Neural cell (in vitro differentiated cells): Measurements from ENCODE around the gene ERMARD. TPM values are rescaled to one million over a fixed set of nuclear protein-coding genes. Genes with fewer than 3 reads are reported as not detected.

ENCODE experiments used
- H2AFZ ChIP-seq: fragments of 200-600, 300-800 bp; sonication (generic), shearing (Covaris generic); 2 replicates; pipeline ENCODE4 v1.6.0; 2014; ENCODE audit warnings: low read depth, mild to moderate bottlenecking, antibody characterized with exemption, low read length, moderate library complexity
- H3F3A ChIP-seq: fragments of 200-600 bp; shearing (Covaris generic); 2 replicates; pipeline ENCODE4 v1.6.1; 2016; ENCODE audit warnings: mild to moderate bottlenecking, moderate library complexity, mixed read lengths, antibody characterized with exemption, low read length; ENCODE audit not compliant: insufficient read depth, poor library complexity, severe bottlenecking
- H3K27ac ChIP-seq: fragments of 200-600, 300-800 bp; sonication (generic), shearing (Covaris generic); 2 replicates; pipeline ENCODE4 v1.5.1; 2014; ENCODE audit warnings: mild to moderate bottlenecking, low read length, moderate library complexity
- H3K27me3 ChIP-seq: fragments of 300-800, 200-600 bp; sonication (generic), shearing (Covaris generic); 2 replicates; pipeline ENCODE4 v1.6.0; 2014; ENCODE audit warnings: mild to moderate bottlenecking, low read depth, low read length, moderate library complexity; ENCODE audit not compliant: insufficient read depth
- H3K36me3 ChIP-seq: fragments of 300-800, 200-600 bp; sonication (generic), shearing (Covaris generic); 2 replicates; pipeline ENCODE4 v1.5.1; 2014; ENCODE audit warnings: mild to moderate bottlenecking, antibody characterized with exemption, low read length, moderate library complexity; ENCODE audit not compliant: insufficient read depth
- H3K4me2 ChIP-seq: fragments of 300-800, 200-600 bp; sonication (generic), shearing (Covaris generic); 2 replicates; pipeline ENCODE4 v1.6.0; 2014; ENCODE audit warnings: mild to moderate bottlenecking, low read length
- H3K4me3 ChIP-seq: fragments of 300-800, 200-600 bp; sonication (generic), shearing (Covaris generic); 2 replicates; pipeline ENCODE4 v1.5.1; 2014; ENCODE audit warnings: mild to moderate bottlenecking, low read length, moderate library complexity
- H3K79me2 ChIP-seq: fragments of 200-600 bp; shearing (Covaris generic); replicated peaks from 2 replicates; pipeline ENCODE4 v1.6.0; 2014; ENCODE audit warnings: mild to moderate bottlenecking, low read length, moderate library complexity; ENCODE audit not compliant: insufficient read depth
- H3K9ac ChIP-seq: fragments of 300-800, 200-600 bp; sonication (generic), shearing (Covaris generic); 2 replicates; pipeline ENCODE4 v1.6.1; 2016; ENCODE audit warnings: mild to moderate bottlenecking, low read length, mixed read lengths
- H3K9me2 ChIP-seq: fragments of 200-600 bp; shearing (Covaris generic); 2 replicates; pipeline ENCODE4 v1.6.1; 2016; ENCODE audit warnings: mild to moderate bottlenecking, low read length, mixed read lengths; ENCODE audit not compliant: insufficient read depth
- H3K9me3 ChIP-seq: fragments of 200-600, 300-800 bp; sonication (generic), shearing (Covaris generic); 2 replicates; pipeline ENCODE4 v1.6.1; 2016; ENCODE audit warnings: mild to moderate bottlenecking, mixed run types, low read length, moderate library complexity, mixed read lengths
- H4K20me1 ChIP-seq: fragments of 200-600 bp; shearing (Covaris generic); 2 replicates; pipeline ENCODE4 v1.6.1; 2016; ENCODE audit warnings: mild to moderate bottlenecking, mixed run types; ENCODE audit not compliant: insufficient read depth
- CTCF ChIP-seq: fragments of 450-650 bp; IDR thresholded peaks from 2 replicates; pipeline ENCODE4 v1.5.1; 2014; ENCODE audit warnings: antibody characterized with exemption, mild to moderate bottlenecking, moderate library complexity; ENCODE audit not compliant: poor library complexity, severe bottlenecking
- EP300 ChIP-seq: fragments of 450-650 bp; conservative IDR thresholded peaks from 2 replicates; pipeline ENCODE4 v1.6.1; 2014; ENCODE audit warnings: antibody characterized with exemption, mild to moderate bottlenecking, moderate library complexity; ENCODE audit not compliant: poor library complexity, severe bottlenecking
- EZH2 ChIP-seq: fragments of 200-600, 300-800 bp; shearing (Covaris generic), sonication (generic); IDR thresholded peaks from 2 replicates; pipeline ENCODE4 v1.6.1; 2014; ENCODE audit warnings: antibody characterized with exemption, low read length, borderline replicate concordance, mild to moderate bottlenecking; ENCODE audit not compliant: insufficient read depth, poor library complexity, severe bottlenecking
- MXI1 ChIP-seq: fragments of 450-650 bp; conservative IDR thresholded peaks from 2 replicates; pipeline ENCODE4 v1.6.1; 2014; ENCODE audit warnings: antibody characterized with exemption, mild to moderate bottlenecking; ENCODE audit not compliant: poor library complexity, severe bottlenecking
- POLR2AphosphoS5 ChIP-seq: IDR thresholded peaks from 2 replicates; pipeline ENCODE4 v1.6.1; 2012
- RAD21 ChIP-seq: fragments of 450-650 bp; conservative IDR thresholded peaks from 2 replicates; pipeline ENCODE4 v1.6.1; 2014; ENCODE audit warnings: antibody characterized with exemption, mild to moderate bottlenecking, moderate library complexity
- REST ChIP-seq: IDR thresholded peaks from 2 replicates; pipeline ENCODE4 v1.6.1; 2012; ENCODE audit warnings: borderline replicate concordance
- SMC3 ChIP-seq: fragments of 450-650 bp; conservative IDR thresholded peaks from 2 replicates; pipeline ENCODE4 v1.6.1; 2014; ENCODE audit warnings: antibody characterized with exemption, mild to moderate bottlenecking, moderate library complexity; ENCODE audit not compliant: poor library complexity
- TAF1 ChIP-seq: IDR thresholded peaks from 2 replicates; pipeline ENCODE4 v1.6.1; 2012; ENCODE audit warnings: low read depth
- polyA minus RNA-seq: library from RNA; depleted of rRNA, polyadenylated mRNA; stranded (reverse); fragments of >200 nt; gene quantifications from 2 replicates; pipeline ENCODE4 v1.2.3, GENCODE V29; 2014
- polyA plus RNA-seq: library from polyadenylated mRNA; depleted of rRNA; stranded (reverse); fragments of >200 nt; gene quantifications from 2 replicates; pipeline ENCODE4 v1.2.3, GENCODE V29; 2014

The ERMARD gene
- polyA plus RNA-seq (39.1 and 51.2 TPM in 2 replicates), polyA minus RNA-seq (22.6 and 25.4 TPM in 2 replicates)

- Histone ChIP-seq H3K27me3 (no peaks in the 10 kb centered on the region), H3K9ac (peak within 1 kb of the TSS; percentile 92), H3K79me2 (peaks cover 12% of the 10 kb centered on the region), H2AFZ (peak within 1 kb of the TSS; percentile 82), H4K20me1 (no peaks in the 10 kb centered on the region), H3K4me3 (peak within 1 kb of the TSS; percentile 73), H3K4me2 (peak within 1 kb of the TSS; percentile 84), H3K27ac (peak within 1 kb of the TSS; percentile 90), H3K9me3 (no peaks in the 10 kb centered on the region), H3K9me2 (no peaks in the 10 kb centered on the region), H3F3A (peaks cover 4% of the 10 kb centered on the region), H3K36me3 (no peaks in the 10 kb centered on the region)
- TF ChIP-seq RAD21 (peak; percentile 54), EZH2 (no peak), POLR2AphosphoS5 (peak; percentile 96), MXI1 (peak; percentile 89), TAF1 (no peak), REST (peak; percentile 73), EP300 (peak; percentile 77), CTCF (peak; percentile 60), SMC3 (peak; percentile 68)
These were observed at the start of gene ERMARD, which contains the start of gene DYNLT2 for GRCh38 chr6:169751242-169752073. TSS of gene ERMARD (plus strand) at chr6:169751622. CDS start at chr6:169751658, 36 bp downstream. TSS of gene DYNLT2 (minus strand) at chr6:169751572. CDS start at chr6:169751458, 114 bp downstream.

GRCh38 chr6:169701954-169702839, 49.2 kb upstream of the ERMARD start, which contains the start of the genes C6orf120 and WDR27:
TSS of gene C6orf120 (plus strand) at chr6:169702126. CDS start at chr6:169702460, 334 bp downstream.
TSS of gene WDR27 (minus strand) at chr6:169702029. CDS start at chr6:169689005, 13,024 bp downstream.
- Histone ChIP-seq H2AFZ (peak within 1 kb of the TSS; percentile 86), H3F3A (no peaks in the 10 kb centered on the region), H3K4me2 (peak within 1 kb of the TSS; percentile 97), H3K9me3 (no peaks in the 10 kb centered on the region), H3K4me3 (peak within 1 kb of the TSS; percentile 82), H3K79me2 (peaks cover 29% of the 10 kb centered on the region), H3K27me3 (no peaks in the 10 kb centered on the region), H3K36me3 (no peaks in the 10 kb centered on the region), H4K20me1 (no peaks in the 10 kb centered on the region), H3K27ac (peak within 1 kb of the TSS; percentile 81), H3K9me2 (no peaks in the 10 kb centered on the region), H3K9ac (peak within 1 kb of the TSS; percentile 96)
- TF ChIP-seq EP300: peak; percentile 60
- peak; percentile 75 for TF ChIP-seq REST
- peak; percentile 87 for TF ChIP-seq TAF1
- peak; percentile 28 for TF ChIP-seq CTCF
- peak; percentile 17 for TF ChIP-seq SMC3
- peak; percentile 95 for TF ChIP-seq MXI1
- TF ChIP-seq RAD21: no peak
- no peak for TF ChIP-seq EZH2
- TF ChIP-seq POLR2AphosphoS5: peak; percentile 93
